Measurements from ENCODE around the gene TTC28. TPM values are rescaled to one million over a fixed set of nuclear protein-coding genes. Genes with fewer than 3 reads are reported as not detected.

The TTC28 gene
- total RNA-seq, 1 experiment from 2014 or later: 11.2 TPM

DNA sequence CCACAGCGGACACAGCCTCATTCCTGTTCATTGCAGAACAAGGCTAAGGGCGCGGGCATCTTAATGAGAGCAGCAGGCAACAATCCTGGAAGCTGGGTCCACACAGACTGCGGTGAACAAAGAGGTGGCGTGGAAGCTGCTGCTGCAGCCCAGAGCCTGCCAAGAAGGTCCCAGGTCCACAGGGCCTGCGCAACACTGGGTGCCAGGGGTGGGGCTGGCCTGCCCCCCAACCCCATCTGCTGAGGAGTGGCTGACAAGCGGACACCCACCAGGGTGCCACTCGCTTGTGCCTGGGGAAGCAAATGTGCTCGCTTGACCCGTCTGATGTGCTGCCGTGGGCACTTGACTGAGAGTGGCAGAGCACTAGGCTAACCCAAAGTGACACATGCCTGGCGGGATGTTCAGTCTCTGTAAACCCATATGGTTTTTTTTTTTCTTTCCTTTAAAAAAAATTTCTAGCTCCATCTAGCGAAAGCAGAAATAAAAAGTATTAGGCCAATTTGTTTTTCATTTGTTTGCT lies 677.4 kb downstream of the TTC28 start:
- H2AFZ ChIP-seq (ENCODE audit: low read length): no peak overlapping the region
- H3K27ac ChIP-seq (ENCODE audit: low read length): no peak overlapping the region
- H3K4me2 ChIP-seq (ENCODE audit: low read depth, low read length, poor library complexity, severe bottlenecking): no peak overlapping the region
- no peak overlapping the region for H3K9ac ChIP-seq (ENCODE audit: low read length)
- no peaks in the 10 kb centered on the region for H3K79me2 ChIP-seq (ENCODE audit: low read length)
- no peaks in the 10 kb centered on the region; the same call in 1 of the 2 replicates for H4K20me1 ChIP-seq (ENCODE audit: insufficient read depth, low read depth, low read length)
- no peaks in the 10 kb centered on the region for H3K9me2 ChIP-seq (replicated peaks; ENCODE audit: insufficient read depth, low read length)
- no peaks in the 10 kb centered on the region for H3K9me3 ChIP-seq (ENCODE audit: low read length)
- no peaks in the 10 kb centered on the region for H3K27me3 ChIP-seq (ENCODE audit: low read length)
- peak; percentile 55 for DNase-seq
- H3K4me1 ChIP-seq (ENCODE audit: low read length): no peaks in the 10 kb centered on the region
- no peak overlapping the region for H3K4me3 ChIP-seq (ENCODE audit: low read length)
- no peaks in the 10 kb centered on the region for H3K36me3 ChIP-seq (ENCODE audit: insufficient read depth, low read length)

GRCh38 chr22:28001171-28001835 lies 678.3 kb downstream of the TTC28 start:
- Histone ChIP-seq H2AFZ (ENCODE audit: low read length) (no peak overlapping the region), H3K79me2 (ENCODE audit: low read length) (no peaks in the 10 kb centered on the region), H3K27me3 (ENCODE audit: low read length) (no peaks in the 10 kb centered on the region), H3K4me1 (ENCODE audit: low read length) (no peaks in the 10 kb centered on the region), H4K20me1 (ENCODE audit: insufficient read depth, low read depth, low read length) (no peaks in the 10 kb centered on the region; the same call in 1 of the 2 replicates), H3K27ac (ENCODE audit: low read length) (no peak overlapping the region), H3K4me2 (ENCODE audit: low read depth, low read length, poor library complexity, severe bottlenecking) (no peak overlapping the region), H3K4me3 (ENCODE audit: low read length) (no peak overlapping the region), H3K9me3 (ENCODE audit: low read length) (no peaks in the 10 kb centered on the region), H3K9me2 (replicated peaks; ENCODE audit: insufficient read depth, low read length) (no peaks in the 10 kb centered on the region), H3K9ac (ENCODE audit: low read length) (no peak overlapping the region), H3K36me3 (ENCODE audit: insufficient read depth, low read length) (no peaks in the 10 kb centered on the region)
- no peak for DNase-seq

- Histone ChIP-seq H3K27ac (ENCODE audit: low read length) (no peak overlapping the region), H3K79me2 (ENCODE audit: low read length) (no peaks in the 10 kb centered on the region), H2AFZ (ENCODE audit: low read length) (no peak overlapping the region), H3K9me2 (replicated peaks; ENCODE audit: insufficient read depth, low read length) (no peaks in the 10 kb centered on the region), H3K4me2 (ENCODE audit: low read depth, low read length, poor library complexity, severe bottlenecking) (no peak overlapping the region), H3K9me3 (ENCODE audit: low read length) (no peaks in the 10 kb centered on the region), H3K4me1 (ENCODE audit: low read length) (no peaks in the 10 kb centered on the region), H3K27me3 (ENCODE audit: low read length) (no peaks in the 10 kb centered on the region), H3K36me3 (ENCODE audit: insufficient read depth, low read length) (no peaks in the 10 kb centered on the region), H3K4me3 (ENCODE audit: low read length) (no peak overlapping the region), H4K20me1 (ENCODE audit: insufficient read depth, low read depth, low read length) (no peaks in the 10 kb centered on the region; the same call in 1 of the 2 replicates), H3K9ac (ENCODE audit: low read length) (no peak overlapping the region)
- DNase-seq: no peak
These were observed 679.3 kb downstream of the TTC28 start for GRCh38 chr22:28000361-28000760.

DNA sequence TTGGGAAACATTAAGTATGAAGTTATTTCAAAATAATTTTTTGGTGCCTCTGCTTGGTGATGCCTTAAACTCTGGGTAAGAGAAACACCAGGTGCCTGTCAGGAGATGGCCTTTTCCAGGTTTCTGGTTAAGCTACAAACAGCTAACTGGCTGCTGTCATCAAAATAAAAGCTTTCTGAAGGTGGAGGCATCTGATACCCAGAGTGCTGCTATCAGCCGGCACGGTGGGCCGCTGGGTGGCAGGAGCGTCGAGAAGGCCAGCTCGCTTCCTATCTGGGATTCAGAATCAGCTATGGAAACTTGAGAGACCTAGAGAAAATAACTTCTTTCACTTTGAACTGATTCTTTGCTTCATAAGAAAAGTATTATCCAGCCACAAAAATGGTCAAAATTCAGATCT lies 679.8 kb downstream of the TTC28 start:
- Histone ChIP-seq H3K27ac (ENCODE audit: low read length) (no peak overlapping the region), H3K79me2 (ENCODE audit: low read length) (no peaks in the 10 kb centered on the region), H3K4me2 (ENCODE audit: low read depth, low read length, poor library complexity, severe bottlenecking) (no peak overlapping the region), H3K4me3 (ENCODE audit: low read length) (no peak overlapping the region), H2AFZ (ENCODE audit: low read length) (no peak overlapping the region), H3K9me2 (replicated peaks; ENCODE audit: insufficient read depth, low read length) (no peaks in the 10 kb centered on the region), H4K20me1 (ENCODE audit: insufficient read depth, low read depth, low read length) (no peaks in the 10 kb centered on the region; the same call in 1 of the 2 replicates), H3K9ac (ENCODE audit: low read length) (no peak overlapping the region), H3K36me3 (ENCODE audit: insufficient read depth, low read length) (no peaks in the 10 kb centered on the region), H3K27me3 (ENCODE audit: low read length) (no peaks in the 10 kb centered on the region), H3K9me3 (ENCODE audit: low read length) (no peaks in the 10 kb centered on the region), H3K4me1 (ENCODE audit: low read length) (no peaks in the 10 kb centered on the region)
- DNase-seq: no peak

- no peak for DNase-seq
- Histone ChIP-seq H3K9ac (ENCODE audit: low read length) (no peak overlapping the region), H3K27ac (ENCODE audit: low read length) (no peak overlapping the region), H3K27me3 (ENCODE audit: low read length) (no peaks in the 10 kb centered on the region), H3K4me2 (ENCODE audit: low read depth, low read length, poor library complexity, severe bottlenecking) (no peak overlapping the region), H3K4me1 (ENCODE audit: low read length) (no peaks in the 10 kb centered on the region), H3K36me3 (ENCODE audit: insufficient read depth, low read length) (no peaks in the 10 kb centered on the region), H4K20me1 (ENCODE audit: insufficient read depth, low read depth, low read length) (no peaks in the 10 kb centered on the region; the same call in 1 of the 2 replicates), H3K4me3 (ENCODE audit: low read length) (no peak overlapping the region), H3K9me3 (ENCODE audit: low read length) (no peaks in the 10 kb centered on the region), H3K79me2 (ENCODE audit: low read length) (no peaks in the 10 kb centered on the region), H3K9me2 (replicated peaks; ENCODE audit: insufficient read depth, low read length) (no peaks in the 10 kb centered on the region), H2AFZ (ENCODE audit: low read length) (no peak overlapping the region)
These were observed 680.9 kb downstream of the TTC28 start for GRCh38 chr22:27998511-27999410.

DNA sequence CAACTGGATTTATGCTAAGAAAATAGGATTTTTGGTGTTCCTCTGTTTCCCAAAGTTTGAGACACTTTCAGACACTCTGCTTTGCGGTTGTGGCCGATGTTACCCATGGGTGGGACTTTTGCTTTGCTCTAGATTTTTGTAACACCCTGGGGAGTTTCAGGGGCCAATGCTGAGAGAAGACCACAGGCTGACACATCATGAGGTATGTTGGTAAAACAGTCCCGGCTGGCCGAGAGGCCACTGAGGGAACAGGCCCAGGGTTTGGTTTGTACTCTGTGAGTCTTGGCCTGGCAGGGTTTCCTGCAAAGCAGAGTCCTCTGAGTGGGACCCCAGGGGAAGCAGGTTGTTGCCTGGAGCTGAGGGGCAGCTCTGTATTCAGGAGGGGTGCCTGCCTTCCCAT lies 682.1 kb downstream of the TTC28 start:
- no peaks in the 10 kb centered on the region for H3K9me3 ChIP-seq (ENCODE audit: low read length)
- H3K9ac ChIP-seq (ENCODE audit: low read length): no peak overlapping the region
- H4K20me1 ChIP-seq (ENCODE audit: insufficient read depth, low read depth, low read length): no peaks in the 10 kb centered on the region; the same call in 1 of the 2 replicates
- H2AFZ ChIP-seq (ENCODE audit: low read length): no peak overlapping the region
- no peak overlapping the region for H3K4me2 ChIP-seq (ENCODE audit: low read depth, low read length, poor library complexity, severe bottlenecking)
- no peak overlapping the region for H3K27ac ChIP-seq (ENCODE audit: low read length)
- DNase-seq: no peak
- H3K27me3 ChIP-seq (ENCODE audit: low read length): no peaks in the 10 kb centered on the region
- no peak overlapping the region for H3K4me3 ChIP-seq (ENCODE audit: low read length)
- no peaks in the 10 kb centered on the region for H3K9me2 ChIP-seq (replicated peaks; ENCODE audit: insufficient read depth, low read length)
- H3K36me3 ChIP-seq (ENCODE audit: insufficient read depth, low read length): no peaks in the 10 kb centered on the region
- no peaks in the 10 kb centered on the region for H3K79me2 ChIP-seq (ENCODE audit: low read length)
- H3K4me1 ChIP-seq (ENCODE audit: low read length): no peaks in the 10 kb centered on the region

GRCh38 chr22:27996981-27997380 lies 682.7 kb downstream of the TTC28 start:
- Histone ChIP-seq H2AFZ (ENCODE audit: low read length) (no peak overlapping the region), H3K27ac (ENCODE audit: low read length) (no peak overlapping the region), H3K4me2 (ENCODE audit: low read depth, low read length, poor library complexity, severe bottlenecking) (no peak overlapping the region), H3K9ac (ENCODE audit: low read length) (no peak overlapping the region), H3K4me1 (ENCODE audit: low read length) (no peaks in the 10 kb centered on the region; the same call in 1 of the 2 replicates), H4K20me1 (ENCODE audit: insufficient read depth, low read depth, low read length) (no peaks in the 10 kb centered on the region; the same call in 1 of the 2 replicates), H3K36me3 (ENCODE audit: insufficient read depth, low read length) (no peaks in the 10 kb centered on the region), H3K4me3 (ENCODE audit: low read length) (no peak overlapping the region), H3K9me3 (ENCODE audit: low read length) (no peaks in the 10 kb centered on the region), H3K9me2 (replicated peaks; ENCODE audit: insufficient read depth, low read length) (no peaks in the 10 kb centered on the region), H3K27me3 (ENCODE audit: low read length) (no peaks in the 10 kb centered on the region), H3K79me2 (ENCODE audit: low read length) (no peaks in the 10 kb centered on the region)
- DNase-seq: no peak

GRCh38 chr22:27996529-27996925 lies 683.1 kb downstream of the TTC28 start:
- no peaks in the 10 kb centered on the region; the same call in 1 of the 2 replicates for H3K4me1 ChIP-seq (ENCODE audit: low read length)
- H4K20me1 ChIP-seq (ENCODE audit: insufficient read depth, low read depth, low read length): no peaks in the 10 kb centered on the region; the same call in 1 of the 2 replicates
- H3K27ac ChIP-seq (ENCODE audit: low read length): no peak overlapping the region
- no peaks in the 10 kb centered on the region for H3K79me2 ChIP-seq (ENCODE audit: low read length)
- no peaks in the 10 kb centered on the region for H3K36me3 ChIP-seq (ENCODE audit: insufficient read depth, low read length)
- H3K27me3 ChIP-seq (ENCODE audit: low read length): no peaks in the 10 kb centered on the region
- no peak overlapping the region for H2AFZ ChIP-seq (ENCODE audit: low read length)
- no peak overlapping the region for H3K4me3 ChIP-seq (ENCODE audit: low read length)
- no peak overlapping the region for H3K9ac ChIP-seq (ENCODE audit: low read length)
- no peaks in the 10 kb centered on the region for H3K9me3 ChIP-seq (ENCODE audit: low read length)
- no peaks in the 10 kb centered on the region for H3K9me2 ChIP-seq (replicated peaks; ENCODE audit: insufficient read depth, low read length)
- H3K4me2 ChIP-seq (ENCODE audit: low read depth, low read length, poor library complexity, severe bottlenecking): no peak overlapping the region
- DNase-seq: no peak
